D721Med (cell line): ENCODE measurements around the gene MAX.
"Not testable (repeated sequence)": the region's sequence is repeated elsewhere in the genome, so short reads cannot be mapped to it uniquely, and the experiment has no call there.

ENCODE experiments used
- DNase-seq: peaks from one replicate; pipeline ENCODE4 v3.0.0; 2011; ENCODE audit warnings: low spot score; ENCODE audit not compliant: insufficient read length
- FAIRE-seq: peaks from 2 replicates; lab custom pipeline; 2011; peaks lifted over from hg19 to GRCh38; lab: Jason Lieb, UNC
- CTCF ChIP-seq: IDR thresholded peaks from 2 replicates; pipeline ENCODE4 v1.5.1; 2012; ENCODE audit warnings: mild to moderate bottlenecking, control low read depth; ENCODE audit not compliant: insufficient read depth; ENCODE audit errors: missing control alignments

The MAX gene

GRCh38 chr14:65040666-65041433, 61.5 kb downstream of the MAX start:
- TF ChIP-seq CTCF = no peak
- DNase-seq (no peak), FAIRE-seq (no peak)

- FAIRE-seq (no peak), DNase-seq (no peak)
- no peak for TF ChIP-seq CTCF
These were observed 63.4 kb downstream of the MAX start for GRCh38 chr14:65038966-65039365.

GRCh38 chr14:65035049-65035448, 67.3 kb downstream of the MAX start:
- DNase-seq = no peak
- no peak for FAIRE-seq
- TF ChIP-seq CTCF = no peak

GRCh38 chr14:65034021-65034420, 68.3 kb downstream of the MAX start:
- DNase-seq = no peak
- TF ChIP-seq CTCF = no peak
- no peak for FAIRE-seq

GRCh38 chr14:65033181-65033580, 69.1 kb downstream of the MAX start:
- no peak for TF ChIP-seq CTCF
- FAIRE-seq (no peak), DNase-seq (no peak)

- DNase-seq = no peak
- no peak for FAIRE-seq
- TF ChIP-seq CTCF = no peak
These were observed 70.0 kb downstream of the MAX start for GRCh38 chr14:65032319-65032718.

- FAIRE-seq, DNase-seq: not testable (repeated sequence)
These were observed 71.0 kb downstream of the MAX start for GRCh38 chr14:65031321-65031720.
